Esophagus muscularis mucosa (tissue), 3 donors: ENCODE data around the gene TRPV2.
"Not testable (repeated sequence)": the region's sequence is repeated elsewhere in the genome, so short reads cannot be mapped to it uniquely, and the experiment has no call there.

ENCODE experiments used
- POLR2A ChIP-seq: fragments of 450-650 bp; IDR thresholded peaks from one replicate; pipeline ENCODE4 v1.6.1; 2017; ENCODE audit warnings: antibody characterized with exemption, moderate library complexity, mild to moderate bottlenecking, low read depth
- POLR2AphosphoS5 ChIP-seq, 2 donors: sonication (generic); formaldehyde crosslinking; IDR thresholded peaks; one replicate each; pipeline ENCODE4 v1.6.1; 2017; ENCODE audit warnings: antibody characterized with exemption in 2 of 2
- TF ChIP-seq, protein P1 (sequence below), 3 experiments: fragments of 200-600 bp in 2 of 3; fragments of 450-650 bp in 1 of 3; sonication (generic) in 2 of 3; IDR thresholded peaks; one replicate each; pipeline ENCODE4 v1.5.1; 2017 to 2019; ENCODE audit warnings: antibody characterized with exemption in 3 of 3, mild to moderate bottlenecking in 2 of 3, moderate library complexity in 1 of 3

DNA sequence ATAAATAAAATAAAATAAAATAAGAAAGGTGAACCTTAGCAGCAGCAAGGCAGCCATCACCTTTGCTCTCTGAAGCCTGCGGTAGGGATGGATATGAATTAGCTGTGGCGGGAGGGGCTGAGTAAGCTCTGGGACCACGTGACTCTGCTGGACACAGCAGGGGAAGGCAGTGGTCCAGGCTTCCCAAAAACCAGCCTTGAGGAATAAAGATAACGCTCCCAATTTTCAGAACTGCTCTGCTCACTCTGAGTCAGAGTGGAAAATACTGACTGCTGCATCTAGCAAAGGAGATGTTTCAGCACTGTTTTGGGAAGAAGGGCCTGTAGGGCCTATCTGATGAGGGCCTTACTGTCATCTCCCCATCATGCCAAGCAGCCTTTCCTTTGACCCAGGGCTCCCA is 19.5 kb upstream of the TRPV2 start:
- not testable (repeated sequence) for TF ChIP-seq POLR2A; POLR2AphosphoS5 (IDR thresholded peaks at IDR 0.05)
- TF ChIP-seq, protein P1, sequence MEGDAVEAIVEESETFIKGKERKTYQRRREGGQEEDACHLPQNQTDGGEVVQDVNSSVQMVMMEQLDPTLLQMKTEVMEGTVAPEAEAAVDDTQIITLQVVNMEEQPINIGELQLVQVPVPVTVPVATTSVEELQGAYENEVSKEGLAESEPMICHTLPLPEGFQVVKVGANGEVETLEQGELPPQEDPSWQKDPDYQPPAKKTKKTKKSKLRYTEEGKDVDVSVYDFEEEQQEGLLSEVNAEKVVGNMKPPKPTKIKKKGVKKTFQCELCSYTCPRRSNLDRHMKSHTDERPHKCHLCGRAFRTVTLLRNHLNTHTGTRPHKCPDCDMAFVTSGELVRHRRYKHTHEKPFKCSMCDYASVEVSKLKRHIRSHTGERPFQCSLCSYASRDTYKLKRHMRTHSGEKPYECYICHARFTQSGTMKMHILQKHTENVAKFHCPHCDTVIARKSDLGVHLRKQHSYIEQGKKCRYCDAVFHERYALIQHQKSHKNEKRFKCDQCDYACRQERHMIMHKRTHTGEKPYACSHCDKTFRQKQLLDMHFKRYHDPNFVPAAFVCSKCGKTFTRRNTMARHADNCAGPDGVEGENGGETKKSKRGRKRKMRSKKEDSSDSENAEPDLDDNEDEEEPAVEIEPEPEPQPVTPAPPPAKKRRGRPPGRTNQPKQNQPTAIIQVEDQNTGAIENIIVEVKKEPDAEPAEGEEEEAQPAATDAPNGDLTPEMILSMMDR (IDR thresholded peaks at IDR 0.05): not testable (repeated sequence)
